Inferior parietal cortex (tissue), 1 donor: Measurements from ENCODE around the gene FGD3.
"Not testable (repeated sequence)": the region's sequence is repeated elsewhere in the genome, so short reads cannot be mapped to it uniquely, and the experiment has no call there.

Experiments used
- DNase-seq: peaks from one replicate; pipeline ENCODE4 v3.0.0-alpha.2; 2016; ENCODE audit errors: extremely low spot score

FGD3 gene

GRCh38 chr9:92947268-92948037 is at the start of gene FGD3:
TSS of gene FGD3 (plus strand) at chr9:92947523. CDS start at chr9:92976257, 28,734 bp downstream.
- no peak for DNase-seq

- not testable (repeated sequence) for DNase-seq
These were observed 42.2 kb upstream of the FGD3 start for GRCh38 chr9:92905137-92905536.

- no peak for DNase-seq
These were observed 35.5 kb upstream of the FGD3 start for GRCh38 chr9:92911511-92912475.

- DNase-seq = no peak
These were observed 30.0 kb upstream of the FGD3 start for GRCh38 chr9:92917176-92917800.

- no peak for DNase-seq
These were observed 26.9 kb upstream of the FGD3 start for GRCh38 chr9:92920437-92920836.

- no peak for DNase-seq
These were observed 15.7 kb upstream of the FGD3 start for GRCh38 chr9:92931606-92932005.

- DNase-seq = no peak
These were observed 13.0 kb upstream of the FGD3 start for GRCh38 chr9:92934321-92934720.

- DNase-seq = no peak
These were observed 9.3 kb upstream of the FGD3 start for GRCh38 chr9:92938025-92938424.

GRCh38 chr9:92941861-92942260 is 5.5 kb upstream of the FGD3 start:
- DNase-seq = no peak

- no peak for DNase-seq
These were observed 4.4 kb upstream of the FGD3 start for GRCh38 chr9:92942688-92943616.

GRCh38 chr9:92944921-92945320 is 2.4 kb upstream of the FGD3 start:
- no peak for DNase-seq

- DNase-seq = no peak
These were observed 1.5 kb upstream of the FGD3 start for GRCh38 chr9:92945796-92946195.

- no peak for DNase-seq
These were observed 763 bp downstream of the FGD3 start for GRCh38 chr9:92948038-92948534.

- no peak for DNase-seq
These were observed 1.3 kb downstream of the FGD3 start for GRCh38 chr9:92948632-92949031.

- DNase-seq = no peak
These were observed 2.1 kb downstream of the FGD3 start for GRCh38 chr9:92949266-92949982.

- DNase-seq = no peak
These were observed 3.1 kb downstream of the FGD3 start for GRCh38 chr9:92950359-92950955.

- DNase-seq = no peak
These were observed 5.7 kb downstream of the FGD3 start for GRCh38 chr9:92952906-92953610.

- DNase-seq = no peak
These were observed 6.9 kb downstream of the FGD3 start for GRCh38 chr9:92954049-92954861.
